CD8-positive, alpha-beta memory T cell (primary cell): Measurements from ENCODE around the gene FMR1. TPM values are rescaled to one million over a fixed set of nuclear protein-coding genes. Genes with fewer than 3 reads are reported as not detected.

Source experiments
- CTCF ChIA-PET: fragments of 350-600 bp; sonication (Branson Sonifier 250); formaldehyde crosslinking; loops from one replicate; lab custom pipeline; 2021; ENCODE audit warnings: antibody characterized with exemption; lab: Charles Lee
- POLR2A ChIA-PET: fragments of 350-600 bp; sonication (Branson Sonifier 250); formaldehyde crosslinking; loops from one replicate; lab custom pipeline; 2021; ENCODE audit warnings: antibody characterized with exemption; lab: Charles Lee
- DNase-seq, 5 donors: peaks; one replicate each; pipeline versions ENCODE4 v3.0.0 to v3.0.0-alpha.2; 2020 to 2022; ENCODE audit warnings: mixed read lengths in 1 of 5
- H3K27ac ChIP-seq: one replicate; pipeline ENCODE4 v1.7.0; 2013; ENCODE audit warnings: low read depth, mild to moderate bottlenecking, low read length, moderate library complexity
- H3K27me3 ChIP-seq: 2 replicates; pipeline ENCODE4 v1.7.0; 2013; ENCODE audit warnings: low read length, mild to moderate bottlenecking; ENCODE audit not compliant: insufficient read depth, poor library complexity, severe bottlenecking
- H3K36me3 ChIP-seq: 2 replicates; pipeline ENCODE4 v1.7.0; 2013; ENCODE audit warnings: mild to moderate bottlenecking, low read length, moderate library complexity; ENCODE audit not compliant: insufficient read depth
- H3K4me1 ChIP-seq: 2 replicates; pipeline ENCODE4 v1.7.0; 2013; ENCODE audit warnings: mild to moderate bottlenecking, low read length, moderate library complexity; ENCODE audit not compliant: insufficient read depth
- H3K4me3 ChIP-seq: 2 replicates; pipeline ENCODE4 v1.7.0; 2013; ENCODE audit warnings: mild to moderate bottlenecking, low read length
- H3K9me3 ChIP-seq: 2 replicates; pipeline ENCODE4 v1.7.0; 2013; ENCODE audit warnings: mild to moderate bottlenecking, low read length
- H3K27ac Mint-ChIP-seq, 8 donors: one replicate each; pipeline ENCODE4 v1.8.0; 2020 to 2021; ENCODE audit warnings: mixed read lengths in 8 of 8, mild to moderate bottlenecking in 6 of 8, inconsistent platforms in 3 of 8, moderate library complexity in 3 of 8
- H3K27me3 Mint-ChIP-seq, 2 donors: one replicate each; pipeline ENCODE4 v1.8.0; 2020 to 2021; ENCODE audit warnings: mixed read lengths in 2 of 2, mild to moderate bottlenecking in 1 of 2, moderate library complexity in 1 of 2
- H3K36me3 Mint-ChIP-seq, 3 donors: one replicate each; pipeline ENCODE4 v1.8.0; 2020 to 2021; ENCODE audit warnings: mixed read lengths in 3 of 3, inconsistent platforms in 1 of 3, mild to moderate bottlenecking in 1 of 3
- H3K4me1 Mint-ChIP-seq, 3 donors: one replicate each; pipeline ENCODE4 v1.8.0; 2020 to 2021; ENCODE audit warnings: mixed read lengths in 3 of 3, inconsistent platforms in 1 of 3, mild to moderate bottlenecking in 1 of 3
- H3K4me3 Mint-ChIP-seq, 7 donors: one replicate each; pipeline ENCODE4 v1.8.0; 2020 to 2021; ENCODE audit warnings: mixed read lengths in 7 of 7, mild to moderate bottlenecking in 6 of 7, moderate library complexity in 4 of 7, inconsistent platforms in 2 of 7
- H3K9me3 Mint-ChIP-seq, 5 donors: one replicate each; pipeline ENCODE4 v1.8.0; 2020 to 2022; ENCODE audit warnings: mixed read lengths in 5 of 5, mild to moderate bottlenecking in 3 of 5, moderate library complexity in 2 of 5, inconsistent platforms in 1 of 5
- polyA plus RNA-seq: library from polyadenylated mRNA; unstranded; fragments of 300-500 nt; fragmentation: Illumina TruSeq; gene quantifications from one replicate; pipeline ENCODE4 v1.2.3, GENCODE V29; 2021
- total RNA-seq, 2 experiments: library from RNA; stranded (reverse); gene quantifications; one replicate each; pipeline ENCODE4 v1.2.3, GENCODE V29; 2021

FMR1 gene
- total and polyA plus RNA-seq, 3 experiments from 2014 or later: 7.2 to 42.7 (median 38.7) TPM

- Mint-ChIP-seq H3K4me1 (peaks cover 2 to 4% (median 3%) of the 10 kb centered on the region in 3 donors), H3K27ac (no peak overlapping the region), H3K27me3 (peaks cover 6 to 9% of the 10 kb centered on the region in 2 donors), H3K9me3 (peaks cover 0 to under 1% (median 0%) of the 10 kb centered on the region in 5 donors), H3K36me3 (no peaks in the 10 kb centered on the region), H3K4me3 (no peak overlapping the region)
- no peak for DNase-seq
- H3K27me3 ChIP-seq: no peaks in the 10 kb centered on the region
- H3K4me3 ChIP-seq: no peak overlapping the region
- POLR2A ChIA-PET: no interaction called here
- H3K9me3 ChIP-seq: no peaks in the 10 kb centered on the region
- H3K4me1 ChIP-seq: no peaks in the 10 kb centered on the region
- no peaks in the 10 kb centered on the region for H3K36me3 ChIP-seq
- CTCF ChIA-PET: no interaction called here
- H3K27ac ChIP-seq: no peak overlapping the region
Observed at GRCh38 chrX:147893741-147894140, 18.0 kb upstream of the FMR1 start.

GRCh38 chrX:147894366-147894963, 17.3 kb upstream of the FMR1 start:
- Histone ChIP-seq H3K4me3 (no peak overlapping the region), H3K27ac (no peak overlapping the region), H3K9me3 (no peaks in the 10 kb centered on the region), H3K4me1 (no peaks in the 10 kb centered on the region), H3K36me3 (no peaks in the 10 kb centered on the region), H3K27me3 (no peaks in the 10 kb centered on the region)
- ChIA-PET CTCF (no interaction called here), POLR2A (no interaction called here)
- Mint-ChIP-seq H3K4me3 (no peak overlapping the region), H3K36me3 (no peaks in the 10 kb centered on the region), H3K27ac (no peak overlapping the region), H3K4me1 (peaks cover 2 to 4% (median 3%) of the 10 kb centered on the region in 3 donors), H3K27me3 (peaks cover 6 to 9% of the 10 kb centered on the region in 2 donors), H3K9me3 (no peaks in the 10 kb centered on the region)
- DNase-seq: no peak

- H3K4me3 Mint-ChIP-seq: no peak overlapping the region
- H3K27ac Mint-ChIP-seq: no peak overlapping the region
- no peak overlapping the region for H3K4me3 ChIP-seq
- ChIA-PET CTCF (no interaction called here), POLR2A (no interaction called here)
- peaks cover 6 to 9% of the 10 kb centered on the region in 2 donors for H3K27me3 Mint-ChIP-seq
- no peak for DNase-seq
- no peaks in the 10 kb centered on the region for H3K9me3 ChIP-seq
- peaks cover 2 to 12% (median 10%) of the 10 kb centered on the region in 3 donors for H3K4me1 Mint-ChIP-seq
- no peaks in the 10 kb centered on the region for H3K36me3 ChIP-seq
- no peaks in the 10 kb centered on the region for H3K27me3 ChIP-seq
- H3K4me1 ChIP-seq: no peaks in the 10 kb centered on the region
- H3K36me3 Mint-ChIP-seq: no peaks in the 10 kb centered on the region
- H3K9me3 Mint-ChIP-seq: no peaks in the 10 kb centered on the region
- no peak overlapping the region for H3K27ac ChIP-seq
Observed at GRCh38 chrX:147897117-147897516, 14.6 kb upstream of the FMR1 start.

GRCh38 chrX:147898951-147899350, 12.8 kb upstream of the FMR1 start:
- Mint-ChIP-seq H3K9me3 (no peaks in the 10 kb centered on the region), H3K4me3 (no peak overlapping the region), H3K27me3 (peaks cover 6 to 8% of the 10 kb centered on the region in 2 donors), H3K36me3 (no peaks in the 10 kb centered on the region), H3K4me1 (peaks cover 2 to 12% (median 10%) of the 10 kb centered on the region in 3 donors), H3K27ac (no peak overlapping the region)
- ChIA-PET CTCF (no interaction called here), POLR2A (no interaction called here)
- Histone ChIP-seq H3K4me1 (no peaks in the 10 kb centered on the region), H3K9me3 (no peaks in the 10 kb centered on the region), H3K27ac (no peak overlapping the region), H3K27me3 (no peaks in the 10 kb centered on the region), H3K36me3 (no peaks in the 10 kb centered on the region), H3K4me3 (no peak overlapping the region)
- DNase-seq: no peak

- no peaks in the 10 kb centered on the region for H3K36me3 ChIP-seq
- H3K36me3 Mint-ChIP-seq: no peaks in the 10 kb centered on the region
- no peaks in the 10 kb centered on the region for H3K9me3 Mint-ChIP-seq
- H3K4me3 Mint-ChIP-seq: no peak overlapping the region
- H3K4me3 ChIP-seq: no peak overlapping the region
- no peaks in the 10 kb centered on the region for H3K27me3 ChIP-seq
- DNase-seq: no peak
- no peaks in the 10 kb centered on the region for H3K4me1 ChIP-seq
- H3K4me1 Mint-ChIP-seq: peaks cover 2 to 12% (median 10%) of the 10 kb centered on the region in 3 donors
- H3K27ac Mint-ChIP-seq: no peak overlapping the region
- POLR2A ChIA-PET: interaction anchor here (0.7 kb wide), 1 partner anchor 11 kb away, joined by 3 read pairs; no protein-coding TSS in a partner anchor
- no peak overlapping the region for H3K27ac ChIP-seq
- H3K27me3 Mint-ChIP-seq: peaks cover 4 to 8% of the 10 kb centered on the region in 2 donors
- H3K9me3 ChIP-seq: no peaks in the 10 kb centered on the region
- CTCF ChIA-PET: no interaction called here
Observed at GRCh38 chrX:147899379-147900114, 12.2 kb upstream of the FMR1 start.

GRCh38 chrX:147900349-147900748, 11.4 kb upstream of the FMR1 start:
- Mint-ChIP-seq H3K27ac (no peak overlapping the region), H3K4me1 (peaks cover 2 to 12% (median 10%) of the 10 kb centered on the region in 3 donors), H3K36me3 (no peaks in the 10 kb centered on the region), H3K4me3 (no peak overlapping the region), H3K27me3 (peaks cover 0 to 6% of the 10 kb centered on the region in 2 donors), H3K9me3 (no peaks in the 10 kb centered on the region)
- Histone ChIP-seq H3K27ac (no peak overlapping the region), H3K4me3 (no peak overlapping the region), H3K36me3 (no peaks in the 10 kb centered on the region), H3K4me1 (no peaks in the 10 kb centered on the region), H3K9me3 (no peaks in the 10 kb centered on the region), H3K27me3 (no peaks in the 10 kb centered on the region)
- POLR2A ChIA-PET: interaction anchor here (0.7 kb wide), 1 partner anchor 10 kb away, joined by 3 read pairs; no protein-coding TSS in a partner anchor
- DNase-seq: no peak
- CTCF ChIA-PET: no interaction called here

GRCh38 chrX:147901461-147902126, 10.1 kb upstream of the FMR1 start:
- Mint-ChIP-seq H3K36me3 (no peaks in the 10 kb centered on the region), H3K27ac (no peak overlapping the region), H3K4me3 (no peak overlapping the region), H3K27me3 (peaks cover 0 to 1% of the 10 kb centered on the region in 2 donors), H3K9me3 (no peaks in the 10 kb centered on the region), H3K4me1 (peaks cover 0 to 8% (median 7%) of the 10 kb centered on the region in 3 donors)
- H3K36me3 ChIP-seq: no peaks in the 10 kb centered on the region
- no peaks in the 10 kb centered on the region for H3K27me3 ChIP-seq
- H3K27ac ChIP-seq: no peak overlapping the region
- DNase-seq: no peak
- ChIA-PET POLR2A (no interaction called here), CTCF (no interaction called here)
- H3K4me1 ChIP-seq: no peaks in the 10 kb centered on the region
- H3K4me3 ChIP-seq: no peak overlapping the region
- no peaks in the 10 kb centered on the region for H3K9me3 ChIP-seq

GRCh38 chrX:147902270-147902669, 9.4 kb upstream of the FMR1 start:
- H3K27me3 Mint-ChIP-seq: peaks cover 0 to 1% of the 10 kb centered on the region in 2 donors

More at GRCh38 chrX:147902270-147902669, 9.4 kb upstream of the FMR1 start:
- CTCF ChIA-PET: no interaction called here
- Mint-ChIP-seq H3K4me3 (no peak overlapping the region), H3K36me3 (no peaks in the 10 kb centered on the region), H3K9me3 (no peaks in the 10 kb centered on the region), H3K27ac (no peak overlapping the region), H3K4me1 (peaks cover 0 to 8% (median 7%) of the 10 kb centered on the region in 3 donors)
- no peak for DNase-seq
- no peak overlapping the region for H3K27ac ChIP-seq
- no peaks in the 10 kb centered on the region for H3K4me1 ChIP-seq
- no peaks in the 10 kb centered on the region for H3K36me3 ChIP-seq
- H3K9me3 ChIP-seq: no peaks in the 10 kb centered on the region
- no peak overlapping the region for H3K4me3 ChIP-seq
- no peaks in the 10 kb centered on the region for H3K27me3 ChIP-seq
- POLR2A ChIA-PET: no interaction called here
